ENCODE measurements around the gene PRDM10. TPM values are rescaled to one million over a fixed set of nuclear protein-coding genes. Genes with fewer than 3 reads are reported as not detected.

PRDM10 gene
- total RNA-seq, 1 experiment from 2014 or later = 18.9 TPM

DNA sequence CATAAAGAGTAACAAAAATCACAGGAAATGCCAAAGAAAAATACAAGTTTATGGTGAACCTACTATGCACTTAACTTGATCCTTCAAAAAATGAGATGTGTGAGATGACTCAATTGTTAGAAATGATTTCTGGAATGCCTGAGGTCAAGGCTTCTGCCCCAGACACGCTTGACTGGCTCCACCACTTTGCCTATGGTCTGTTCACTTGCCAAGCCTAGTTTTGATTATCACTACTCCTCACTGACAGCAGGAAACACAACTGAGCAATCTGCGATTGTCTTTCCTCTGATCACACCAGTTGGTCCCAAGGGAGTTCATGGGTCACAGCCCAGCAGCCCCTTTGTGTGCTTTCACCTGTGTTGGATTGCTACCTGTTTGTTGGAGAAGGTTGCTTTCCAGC, 20.6 kb upstream of the PRDM10 start (continued):
- TF ChIP-seq, protein P1, sequence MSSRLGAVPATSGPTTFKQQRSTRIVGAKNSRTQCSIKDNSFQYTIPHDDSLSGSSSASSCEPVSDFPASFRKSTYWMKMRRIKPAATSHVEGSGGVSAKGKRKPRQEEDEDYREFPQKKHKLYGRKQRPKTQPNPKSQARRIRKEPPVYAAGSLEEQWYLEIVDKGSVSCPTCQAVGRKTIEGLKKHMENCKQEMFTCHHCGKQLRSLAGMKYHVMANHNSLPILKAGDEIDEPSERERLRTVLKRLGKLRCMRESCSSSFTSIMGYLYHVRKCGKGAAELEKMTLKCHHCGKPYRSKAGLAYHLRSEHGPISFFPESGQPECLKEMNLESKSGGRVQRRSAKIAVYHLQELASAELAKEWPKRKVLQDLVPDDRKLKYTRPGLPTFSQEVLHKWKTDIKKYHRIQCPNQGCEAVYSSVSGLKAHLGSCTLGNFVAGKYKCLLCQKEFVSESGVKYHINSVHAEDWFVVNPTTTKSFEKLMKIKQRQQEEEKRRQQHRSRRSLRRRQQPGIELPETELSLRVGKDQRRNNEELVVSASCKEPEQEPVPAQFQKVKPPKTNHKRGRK (CRISPR knock-in tag; IDR thresholded peaks at IDR 0.05; ENCODE audit: borderline replicate concordance) = no peak
- TF ChIP-seq, protein P2, sequence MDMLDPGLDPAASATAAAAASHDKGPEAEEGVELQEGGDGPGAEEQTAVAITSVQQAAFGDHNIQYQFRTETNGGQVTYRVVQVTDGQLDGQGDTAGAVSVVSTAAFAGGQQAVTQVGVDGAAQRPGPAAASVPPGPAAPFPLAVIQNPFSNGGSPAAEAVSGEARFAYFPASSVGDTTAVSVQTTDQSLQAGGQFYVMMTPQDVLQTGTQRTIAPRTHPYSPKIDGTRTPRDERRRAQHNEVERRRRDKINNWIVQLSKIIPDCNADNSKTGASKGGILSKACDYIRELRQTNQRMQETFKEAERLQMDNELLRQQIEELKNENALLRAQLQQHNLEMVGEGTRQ (CRISPR knock-in tag; IDR thresholded peaks at IDR 0.05) = no peak
- TF ChIP-seq, protein P3, sequence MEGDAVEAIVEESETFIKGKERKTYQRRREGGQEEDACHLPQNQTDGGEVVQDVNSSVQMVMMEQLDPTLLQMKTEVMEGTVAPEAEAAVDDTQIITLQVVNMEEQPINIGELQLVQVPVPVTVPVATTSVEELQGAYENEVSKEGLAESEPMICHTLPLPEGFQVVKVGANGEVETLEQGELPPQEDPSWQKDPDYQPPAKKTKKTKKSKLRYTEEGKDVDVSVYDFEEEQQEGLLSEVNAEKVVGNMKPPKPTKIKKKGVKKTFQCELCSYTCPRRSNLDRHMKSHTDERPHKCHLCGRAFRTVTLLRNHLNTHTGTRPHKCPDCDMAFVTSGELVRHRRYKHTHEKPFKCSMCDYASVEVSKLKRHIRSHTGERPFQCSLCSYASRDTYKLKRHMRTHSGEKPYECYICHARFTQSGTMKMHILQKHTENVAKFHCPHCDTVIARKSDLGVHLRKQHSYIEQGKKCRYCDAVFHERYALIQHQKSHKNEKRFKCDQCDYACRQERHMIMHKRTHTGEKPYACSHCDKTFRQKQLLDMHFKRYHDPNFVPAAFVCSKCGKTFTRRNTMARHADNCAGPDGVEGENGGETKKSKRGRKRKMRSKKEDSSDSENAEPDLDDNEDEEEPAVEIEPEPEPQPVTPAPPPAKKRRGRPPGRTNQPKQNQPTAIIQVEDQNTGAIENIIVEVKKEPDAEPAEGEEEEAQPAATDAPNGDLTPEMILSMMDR (IDR thresholded peaks at IDR 0.05) = no peak

DNA sequence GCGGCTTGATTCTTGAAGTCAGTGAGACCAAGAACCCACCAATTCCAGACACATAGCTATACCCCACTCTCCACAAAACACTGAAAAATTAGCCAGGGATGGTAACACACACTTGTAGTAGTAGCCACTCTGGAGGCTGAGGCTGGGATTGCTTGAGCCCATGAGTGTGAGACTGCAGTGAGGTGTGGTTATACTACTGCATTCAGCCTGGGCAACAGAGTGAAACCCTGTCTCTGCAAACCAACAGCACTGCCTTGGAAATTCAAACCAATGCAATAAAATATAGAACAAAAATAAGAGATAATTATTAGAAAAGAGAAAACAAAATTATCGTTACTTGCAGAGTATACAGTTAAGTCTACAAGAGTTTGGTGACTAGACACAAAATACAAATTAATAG, 20.2 kb upstream of the PRDM10 start:
- TF ChIP-seq NFATC4 (CRISPR knock-in tag; IDR thresholded peaks at IDR 0.05) (no peak), ZBTB21 (CRISPR knock-in tag; IDR thresholded peaks at IDR 0.05; ENCODE audit: borderline replicate concordance) (no peak), ELF4 (CRISPR knock-in tag; IDR thresholded peaks at IDR 0.05; ENCODE audit: low read depth) (no peak), IRF2 (CRISPR knock-in tag; IDR thresholded peaks at IDR 0.05; ENCODE audit: borderline replicate concordance, low read depth) (no peak), NR2C2 (CRISPR knock-in tag; IDR thresholded peaks at IDR 0.05) (no peak), CREB1 (CRISPR knock-in tag; IDR thresholded peaks at IDR 0.05) (no peak), ZNF121 (CRISPR knock-in tag; IDR thresholded peaks at IDR 0.05) (no peak), FOXP1 (CRISPR knock-in tag; IDR thresholded peaks at IDR 0.05; ENCODE audit: borderline replicate concordance) (no peak), NR1H2 (CRISPR knock-in tag; IDR thresholded peaks at IDR 0.05) (no peak), RELA (CRISPR knock-in tag; IDR thresholded peaks at IDR 0.05; ENCODE audit: borderline replicate concordance) (no peak), TEAD1 (CRISPR knock-in tag; IDR thresholded peaks at IDR 0.05) (no peak), ZNF263 (CRISPR knock-in tag; IDR thresholded peaks at IDR 0.05; ENCODE audit: low read depth) (no peak), SMAD4 (CRISPR knock-in tag; IDR thresholded peaks at IDR 0.05) (no peak)
- TF ChIP-seq, protein P4, sequence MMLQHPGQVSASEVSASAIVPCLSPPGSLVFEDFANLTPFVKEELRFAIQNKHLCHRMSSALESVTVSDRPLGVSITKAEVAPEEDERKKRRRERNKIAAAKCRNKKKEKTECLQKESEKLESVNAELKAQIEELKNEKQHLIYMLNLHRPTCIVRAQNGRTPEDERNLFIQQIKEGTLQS (CRISPR knock-in tag; conservative IDR thresholded peaks at IDR 0.05) = no peak
- TF ChIP-seq, protein P3 (IDR thresholded peaks at IDR 0.05) = no peak
- TF ChIP-seq, protein P5, sequence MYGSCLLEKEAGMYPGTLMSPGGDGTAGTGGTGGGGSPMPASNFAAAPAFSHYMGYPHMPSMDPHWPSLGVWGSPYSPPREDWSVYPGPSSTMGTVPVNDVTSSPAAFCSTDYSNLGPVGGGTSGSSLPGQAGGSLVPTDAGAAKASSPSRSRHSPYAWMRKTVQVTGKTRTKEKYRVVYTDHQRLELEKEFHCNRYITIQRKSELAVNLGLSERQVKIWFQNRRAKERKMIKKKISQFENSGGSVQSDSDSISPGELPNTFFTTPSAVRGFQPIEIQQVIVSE (CRISPR knock-in tag; IDR thresholded peaks at IDR 0.05; ENCODE audit: borderline replicate concordance) = no peak
- TF ChIP-seq, protein P6, sequence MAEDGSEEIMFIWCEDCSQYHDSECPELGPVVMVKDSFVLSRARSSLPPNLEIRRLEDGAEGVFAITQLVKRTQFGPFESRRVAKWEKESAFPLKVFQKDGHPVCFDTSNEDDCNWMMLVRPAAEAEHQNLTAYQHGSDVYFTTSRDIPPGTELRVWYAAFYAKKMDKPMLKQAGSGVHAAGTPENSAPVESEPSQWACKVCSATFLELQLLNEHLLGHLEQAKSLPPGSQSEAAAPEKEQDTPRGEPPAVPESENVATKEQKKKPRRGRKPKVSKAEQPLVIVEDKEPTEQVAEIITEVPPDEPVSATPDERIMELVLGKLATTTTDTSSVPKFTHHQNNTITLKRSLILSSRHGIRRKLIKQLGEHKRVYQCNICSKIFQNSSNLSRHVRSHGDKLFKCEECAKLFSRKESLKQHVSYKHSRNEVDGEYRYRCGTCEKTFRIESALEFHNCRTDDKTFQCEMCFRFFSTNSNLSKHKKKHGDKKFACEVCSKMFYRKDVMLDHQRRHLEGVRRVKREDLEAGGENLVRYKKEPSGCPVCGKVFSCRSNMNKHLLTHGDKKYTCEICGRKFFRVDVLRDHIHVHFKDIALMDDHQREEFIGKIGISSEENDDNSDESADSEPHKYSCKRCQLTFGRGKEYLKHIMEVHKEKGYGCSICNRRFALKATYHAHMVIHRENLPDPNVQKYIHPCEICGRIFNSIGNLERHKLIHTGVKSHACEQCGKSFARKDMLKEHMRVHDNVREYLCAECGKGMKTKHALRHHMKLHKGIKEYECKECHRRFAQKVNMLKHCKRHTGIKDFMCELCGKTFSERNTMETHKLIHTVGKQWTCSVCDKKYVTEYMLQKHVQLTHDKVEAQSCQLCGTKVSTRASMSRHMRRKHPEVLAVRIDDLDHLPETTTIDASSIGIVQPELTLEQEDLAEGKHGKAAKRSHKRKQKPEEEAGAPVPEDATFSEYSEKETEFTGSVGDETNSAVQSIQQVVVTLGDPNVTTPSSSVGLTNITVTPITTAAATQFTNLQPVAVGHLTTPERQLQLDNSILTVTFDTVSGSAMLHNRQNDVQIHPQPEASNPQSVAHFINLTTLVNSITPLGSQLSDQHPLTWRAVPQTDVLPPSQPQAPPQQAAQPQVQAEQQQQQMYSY (CRISPR knock-in tag; IDR thresholded peaks at IDR 0.05) = no peak
- TF ChIP-seq, protein P7, sequence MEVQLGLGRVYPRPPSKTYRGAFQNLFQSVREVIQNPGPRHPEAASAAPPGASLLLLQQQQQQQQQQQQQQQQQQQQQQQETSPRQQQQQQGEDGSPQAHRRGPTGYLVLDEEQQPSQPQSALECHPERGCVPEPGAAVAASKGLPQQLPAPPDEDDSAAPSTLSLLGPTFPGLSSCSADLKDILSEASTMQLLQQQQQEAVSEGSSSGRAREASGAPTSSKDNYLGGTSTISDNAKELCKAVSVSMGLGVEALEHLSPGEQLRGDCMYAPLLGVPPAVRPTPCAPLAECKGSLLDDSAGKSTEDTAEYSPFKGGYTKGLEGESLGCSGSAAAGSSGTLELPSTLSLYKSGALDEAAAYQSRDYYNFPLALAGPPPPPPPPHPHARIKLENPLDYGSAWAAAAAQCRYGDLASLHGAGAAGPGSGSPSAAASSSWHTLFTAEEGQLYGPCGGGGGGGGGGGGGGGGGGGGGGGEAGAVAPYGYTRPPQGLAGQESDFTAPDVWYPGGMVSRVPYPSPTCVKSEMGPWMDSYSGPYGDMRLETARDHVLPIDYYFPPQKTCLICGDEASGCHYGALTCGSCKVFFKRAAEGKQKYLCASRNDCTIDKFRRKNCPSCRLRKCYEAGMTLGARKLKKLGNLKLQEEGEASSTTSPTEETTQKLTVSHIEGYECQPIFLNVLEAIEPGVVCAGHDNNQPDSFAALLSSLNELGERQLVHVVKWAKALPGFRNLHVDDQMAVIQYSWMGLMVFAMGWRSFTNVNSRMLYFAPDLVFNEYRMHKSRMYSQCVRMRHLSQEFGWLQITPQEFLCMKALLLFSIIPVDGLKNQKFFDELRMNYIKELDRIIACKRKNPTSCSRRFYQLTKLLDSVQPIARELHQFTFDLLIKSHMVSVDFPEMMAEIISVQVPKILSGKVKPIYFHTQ (CRISPR knock-in tag; IDR thresholded peaks at IDR 0.05) = no peak
- TF ChIP-seq, protein P8, sequence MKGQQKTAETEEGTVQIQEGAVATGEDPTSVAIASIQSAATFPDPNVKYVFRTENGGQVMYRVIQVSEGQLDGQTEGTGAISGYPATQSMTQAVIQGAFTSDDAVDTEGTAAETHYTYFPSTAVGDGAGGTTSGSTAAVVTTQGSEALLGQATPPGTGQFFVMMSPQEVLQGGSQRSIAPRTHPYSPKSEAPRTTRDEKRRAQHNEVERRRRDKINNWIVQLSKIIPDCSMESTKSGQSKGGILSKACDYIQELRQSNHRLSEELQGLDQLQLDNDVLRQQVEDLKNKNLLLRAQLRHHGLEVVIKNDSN (CRISPR knock-in tag; IDR thresholded peaks at IDR 0.05) = no peak
- H3K36me3 Mint-ChIP-seq = no peaks in the 10 kb centered on the region
- no peak overlapping the region for H3K27ac Mint-ChIP-seq
- ChIA-PET CTCF (no interaction called here), POLR2A (no interaction called here)
- peaks cover 9% of the 10 kb centered on the region for H3K9me3 Mint-ChIP-seq
- peaks cover 4% of the 10 kb centered on the region for H3K4me1 Mint-ChIP-seq
- H3K4me3 Mint-ChIP-seq = no peak overlapping the region
- ATAC-seq (no peak), DNase-seq (ENCODE audit: low spot score) (no peak)
- H3K27me3 Mint-ChIP-seq (ENCODE audit: low read depth) = peaks cover 2% of the 10 kb centered on the region; the same call in 1 of the 2 replicates
